SU-DHL-6 (cell line): ENCODE results near the gene SOSTDC1.

ENCODE experiments used
- H2AFZ ChIP-seq: fragments of 200-600 bp; sonication (generic); 2 replicates; pipeline ENCODE4 v1.6.1; 2014; ENCODE audit warnings: low read depth, mild to moderate bottlenecking, moderate library complexity, mixed read lengths, antibody characterized with exemption, low read length; ENCODE audit not compliant: severe bottlenecking
- H3F3A ChIP-seq: fragments of 200-600 bp; shearing (Covaris generic); 2 replicates; pipeline ENCODE4 v1.6.0; 2016; ENCODE audit warnings: antibody characterized with exemption, mild to moderate bottlenecking; ENCODE audit not compliant: insufficient read depth
- H3K27ac ChIP-seq: fragments of 200-600 bp; sonication (generic); 2 replicates; pipeline ENCODE4 v1.5.1; 2016; ENCODE audit warnings: low read depth, mild to moderate bottlenecking, low read length, moderate library complexity, mixed read lengths
- H3K27me3 ChIP-seq: fragments of 200-600 bp; sonication (generic), shearing (Covaris generic); 2 replicates; pipeline ENCODE4 v1.6.0; 2014; ENCODE audit warnings: mild to moderate bottlenecking, low read length
- H3K36me3 ChIP-seq: fragments of 200-600 bp; sonication (generic); 2 replicates; pipeline ENCODE4 v1.6.1; 2014; ENCODE audit warnings: mild to moderate bottlenecking, low read length, mixed read lengths
- H3K4me2 ChIP-seq: fragments of 300-600, 200-600 bp; shearing (Covaris generic), sonication (generic); 2 replicates; pipeline ENCODE4 v1.6.0; 2014; ENCODE audit warnings: low read length, low read depth, mild to moderate bottlenecking; ENCODE audit not compliant: poor library complexity, severe bottlenecking
- H3K4me3 ChIP-seq: fragments of 200-600 bp; sonication (generic); 2 replicates; pipeline ENCODE4 v1.5.1; 2014; ENCODE audit warnings: antibody characterized with exemption, low read length, mild to moderate bottlenecking, mixed read lengths; ENCODE audit not compliant: insufficient read depth, poor library complexity, severe bottlenecking
- H3K79me2 ChIP-seq: fragments of 200-600 bp; sonication (generic); 2 replicates; pipeline ENCODE4 v1.6.1; 2014; ENCODE audit warnings: mild to moderate bottlenecking, low read length, moderate library complexity; ENCODE audit not compliant: insufficient read depth
- H3K9ac ChIP-seq: fragments of 200-600 bp; sonication (generic); 2 replicates; pipeline ENCODE4 v1.7.0; 2014; ENCODE audit warnings: mild to moderate bottlenecking, low read length
- H3K9me2 ChIP-seq: fragments of 200-600 bp; sonication (generic); replicated peaks from 2 replicates; pipeline ENCODE4 v1.6.1; 2014; ENCODE audit warnings: low read length; ENCODE audit not compliant: insufficient read depth
- H3K9me3 ChIP-seq: fragments of 200-600 bp; sonication (generic); 2 replicates; pipeline ENCODE4 v1.6.1; 2014; ENCODE audit warnings: low read length, mixed read lengths; ENCODE audit not compliant: insufficient read depth
- H4K20me1 ChIP-seq: fragments of 200-600 bp; sonication (generic); 2 replicates; pipeline ENCODE4 v1.6.1; 2014; ENCODE audit warnings: low read depth, mild to moderate bottlenecking, antibody characterized with exemption, low read length, moderate library complexity, mixed read lengths
- CTCF ChIP-seq: fragments of 200-600 bp; sonication (generic); IDR thresholded peaks from one replicate; pipeline ENCODE4 v1.5.1; 2017; ENCODE audit warnings: antibody characterized with exemption, mild to moderate bottlenecking, low read length, moderate library complexity; ENCODE audit not compliant: insufficient read depth, poor library complexity, severe bottlenecking
- EZH2phosphoT487 ChIP-seq: fragments of 200-600 bp; sonication (generic), shearing (Covaris generic); conservative IDR thresholded peaks from 2 replicates; pipeline ENCODE4 v1.6.1; 2018; ENCODE audit warnings: mild to moderate bottlenecking, antibody characterized with exemption, low read length, moderate library complexity, mixed read lengths

The SOSTDC1 gene

DNA sequence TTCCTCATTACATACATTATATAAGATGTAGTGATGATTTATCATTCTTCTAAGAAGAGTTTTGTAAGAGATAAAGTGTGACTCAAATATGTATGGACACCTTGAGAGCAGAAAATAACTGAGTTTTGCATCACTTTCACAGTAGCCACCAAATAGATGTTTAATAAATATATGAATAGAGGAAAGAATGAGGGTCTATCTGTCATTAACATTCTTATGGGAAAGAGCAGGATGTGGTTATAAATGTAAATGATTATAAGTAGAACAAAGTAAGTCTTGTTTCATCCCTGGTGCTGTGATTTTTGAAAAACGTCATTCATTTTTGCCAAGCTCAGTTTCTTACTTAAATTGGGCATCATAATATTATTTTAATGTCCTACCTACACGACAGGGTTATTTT lies 29.2 kb downstream of the SOSTDC1 start:
- Histone ChIP-seq H2AFZ (no peak overlapping the region), H3K9ac (no peak overlapping the region), H4K20me1 (no peaks in the 10 kb centered on the region), H3K36me3 (no peaks in the 10 kb centered on the region), H3K79me2 (no peaks in the 10 kb centered on the region), H3K27me3 (0 out of 2 replicates have a peak, but pooled peaks cover 2% of the 10 kb centered on the region), H3F3A (no peaks in the 10 kb centered on the region), H3K4me2 (no peak overlapping the region), H3K9me3 (no peaks in the 10 kb centered on the region), H3K27ac (no peak overlapping the region), H3K4me3 (no peak overlapping the region), H3K9me2 (no peaks in the 10 kb centered on the region)
- TF ChIP-seq CTCF (no peak), EZH2phosphoT487 (no peak)

- no peaks in the 10 kb centered on the region for H3K9me2 ChIP-seq
- H3K27me3 ChIP-seq, result 0 out of 2 replicates have a peak, but pooled peaks cover 2% of the 10 kb centered on the region
- H4K20me1 ChIP-seq, result no peaks in the 10 kb centered on the region
- H3K36me3 ChIP-seq, result no peaks in the 10 kb centered on the region
- TF ChIP-seq EZH2phosphoT487, result no peak
- TF ChIP-seq CTCF, result no peak
- H3K9ac ChIP-seq, result no peak overlapping the region
- no peak overlapping the region for H3K4me2 ChIP-seq
- no peak overlapping the region for H2AFZ ChIP-seq
- no peaks in the 10 kb centered on the region for H3K79me2 ChIP-seq
- no peaks in the 10 kb centered on the region for H3K9me3 ChIP-seq
- H3F3A ChIP-seq, result no peaks in the 10 kb centered on the region
- H3K4me3 ChIP-seq, result no peak overlapping the region
- no peak overlapping the region for H3K27ac ChIP-seq
Measured at GRCh38 chr7:16433568-16434122, 31.9 kb downstream of the SOSTDC1 start.

DNA sequence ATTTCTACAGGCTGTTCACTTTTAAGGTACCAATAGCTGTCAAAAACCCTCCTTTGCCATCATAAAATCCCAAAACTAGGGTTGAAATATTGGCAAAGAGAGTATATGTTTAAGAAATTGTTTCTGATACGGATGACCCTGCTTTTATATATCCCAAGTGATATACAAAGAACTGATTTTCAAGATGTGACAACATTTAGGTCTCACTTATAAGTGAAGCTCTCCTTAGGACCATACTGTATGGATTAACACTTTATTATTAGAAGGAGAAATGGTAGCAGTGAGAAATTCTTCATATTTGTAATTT lies 33.2 kb downstream of the SOSTDC1 start:
- Histone ChIP-seq H3K9me2 (no peaks in the 10 kb centered on the region), H2AFZ (no peak overlapping the region), H3F3A (no peaks in the 10 kb centered on the region), H3K79me2 (no peaks in the 10 kb centered on the region), H3K9ac (no peak overlapping the region), H3K27ac (no peak overlapping the region), H4K20me1 (no peaks in the 10 kb centered on the region), H3K27me3 (0 out of 2 replicates have a peak, but pooled peaks cover 2% of the 10 kb centered on the region), H3K36me3 (no peaks in the 10 kb centered on the region), H3K4me3 (no peak overlapping the region), H3K9me3 (no peaks in the 10 kb centered on the region), H3K4me2 (no peak overlapping the region)
- TF ChIP-seq CTCF (no peak), EZH2phosphoT487 (no peak)
